IPS-18a (cell line): ENCODE data around the gene MGMT.

Experiments
- H3K27ac ChIP-seq: one replicate; pipeline ENCODE4 v1.5.1; 2013; ENCODE audit warnings: low read length
- H3K27me3 ChIP-seq: one replicate; pipeline ENCODE4 v1.6.1; 2013; ENCODE audit warnings: mild to moderate bottlenecking, low read length; ENCODE audit not compliant: control insufficient read depth, insufficient read depth
- H3K36me3 ChIP-seq: one replicate; pipeline ENCODE4 v1.6.1; 2013; ENCODE audit warnings: low read depth, low read length; ENCODE audit not compliant: control insufficient read depth
- H3K4me1 ChIP-seq: one replicate; pipeline ENCODE4 v1.6.1; 2013; ENCODE audit warnings: low read depth, low read length; ENCODE audit not compliant: control insufficient read depth
- H3K4me3 ChIP-seq: one replicate; pipeline ENCODE4 v1.5.1; 2013; ENCODE audit warnings: low read length
- H3K9ac ChIP-seq: one replicate; pipeline ENCODE4 v1.6.1; 2013; ENCODE audit warnings: mild to moderate bottlenecking, low read length, moderate library complexity
- H3K9me3 ChIP-seq: one replicate; pipeline ENCODE4 v1.6.1; 2013; ENCODE audit warnings: low read depth, low read length; ENCODE audit not compliant: control insufficient read depth

MGMT gene

DNA sequence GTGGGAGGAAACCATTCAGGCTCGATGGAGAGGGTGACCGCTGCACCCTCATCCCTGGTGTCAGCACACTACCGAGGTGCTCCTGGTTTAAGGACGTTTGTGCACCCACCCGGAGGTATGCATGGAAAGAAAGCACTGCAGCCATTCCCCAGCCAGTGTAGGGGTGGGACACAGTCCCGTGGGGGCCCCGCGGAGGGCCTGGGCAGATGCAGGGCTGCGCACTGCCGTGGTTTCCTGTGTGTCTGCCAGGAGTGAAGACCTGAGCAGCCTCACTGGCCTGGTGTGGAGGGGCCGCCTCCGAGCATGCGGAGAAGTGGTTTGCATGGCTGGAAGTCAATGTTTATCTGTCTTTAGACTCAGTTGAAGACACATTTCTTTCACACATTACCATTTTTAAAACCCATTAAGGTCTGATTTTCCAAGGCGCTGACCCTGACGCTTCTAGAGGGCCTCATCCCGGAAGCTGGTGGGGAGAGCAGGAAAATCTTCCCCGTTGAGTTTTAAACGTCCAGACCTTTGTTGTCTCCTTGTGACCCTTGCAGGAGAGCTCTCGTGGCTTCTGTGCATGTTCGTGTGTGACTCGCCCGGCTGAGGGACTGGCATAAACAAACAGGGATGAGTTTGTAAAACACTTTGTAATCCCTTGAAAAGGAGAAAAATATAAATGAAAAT lies 188.1 kb downstream of the MGMT start:
- H3K9ac ChIP-seq = no peak overlapping the region
- H3K27me3 ChIP-seq = no peaks in the 10 kb centered on the region

DNA sequence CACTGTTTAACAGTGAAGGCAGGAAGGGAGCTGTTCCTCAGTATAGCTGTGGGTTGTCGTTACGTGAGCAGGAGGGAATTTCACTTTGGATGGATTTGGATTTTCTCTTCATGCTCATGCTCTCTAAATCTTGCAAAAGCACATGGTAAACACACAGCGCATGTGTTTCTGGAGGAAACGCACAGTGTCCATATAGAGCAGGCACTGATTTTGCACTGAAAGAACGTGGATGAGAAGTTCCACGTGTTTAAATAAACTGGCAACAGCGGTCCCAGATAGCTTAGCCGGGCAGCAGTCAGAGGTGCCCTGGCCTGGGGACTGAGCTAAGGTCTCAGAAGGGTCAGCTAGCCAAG lies 188.6 kb downstream of the MGMT start:
- H3K4me3 ChIP-seq = no peak overlapping the region
- H3K27me3 ChIP-seq = no peaks in the 10 kb centered on the region
- no peak overlapping the region for H3K9ac ChIP-seq
- H3K4me1 ChIP-seq = peaks cover 6% of the 10 kb centered on the region
- no peaks in the 10 kb centered on the region for H3K9me3 ChIP-seq
- no peak overlapping the region for H3K27ac ChIP-seq
- H3K36me3 ChIP-seq = no peaks in the 10 kb centered on the region

More for the DNA sequence above, 188.1 kb downstream of the MGMT start:
- Histone ChIP-seq H3K4me3 (no peak overlapping the region), H3K36me3 (no peaks in the 10 kb centered on the region), H3K9me3 (no peaks in the 10 kb centered on the region), H3K27ac (no peak overlapping the region), H3K4me1 (peaks cover under 1% of the 10 kb centered on the region)

DNA sequence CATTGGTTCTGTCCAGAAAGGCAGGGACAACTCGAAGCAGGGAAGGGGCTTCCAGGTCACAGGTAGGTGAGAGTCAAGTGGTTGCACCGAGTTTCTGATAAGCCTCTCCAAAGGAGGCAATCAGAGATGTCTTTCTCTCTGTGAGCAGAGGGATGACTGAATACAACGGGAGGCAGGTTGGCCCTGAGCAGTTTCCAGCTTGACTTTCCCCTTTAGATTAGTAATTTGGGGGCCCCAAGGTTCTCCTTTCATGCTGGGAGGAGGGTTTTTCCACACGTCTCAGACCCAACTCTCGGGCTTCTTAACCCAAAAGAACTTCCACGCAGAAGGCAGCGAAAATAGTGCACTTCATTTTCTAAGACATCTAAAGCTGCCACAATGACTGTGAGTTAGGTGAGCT lies 189.6 kb downstream of the MGMT start:
- H3K9ac ChIP-seq = no peak overlapping the region
- no peak overlapping the region for H3K27ac ChIP-seq
- H3K4me1 ChIP-seq = peaks cover 9% of the 10 kb centered on the region
- H3K27me3 ChIP-seq = no peaks in the 10 kb centered on the region
- H3K9me3 ChIP-seq = no peaks in the 10 kb centered on the region
- no peak overlapping the region for H3K4me3 ChIP-seq
- no peaks in the 10 kb centered on the region for H3K36me3 ChIP-seq

DNA sequence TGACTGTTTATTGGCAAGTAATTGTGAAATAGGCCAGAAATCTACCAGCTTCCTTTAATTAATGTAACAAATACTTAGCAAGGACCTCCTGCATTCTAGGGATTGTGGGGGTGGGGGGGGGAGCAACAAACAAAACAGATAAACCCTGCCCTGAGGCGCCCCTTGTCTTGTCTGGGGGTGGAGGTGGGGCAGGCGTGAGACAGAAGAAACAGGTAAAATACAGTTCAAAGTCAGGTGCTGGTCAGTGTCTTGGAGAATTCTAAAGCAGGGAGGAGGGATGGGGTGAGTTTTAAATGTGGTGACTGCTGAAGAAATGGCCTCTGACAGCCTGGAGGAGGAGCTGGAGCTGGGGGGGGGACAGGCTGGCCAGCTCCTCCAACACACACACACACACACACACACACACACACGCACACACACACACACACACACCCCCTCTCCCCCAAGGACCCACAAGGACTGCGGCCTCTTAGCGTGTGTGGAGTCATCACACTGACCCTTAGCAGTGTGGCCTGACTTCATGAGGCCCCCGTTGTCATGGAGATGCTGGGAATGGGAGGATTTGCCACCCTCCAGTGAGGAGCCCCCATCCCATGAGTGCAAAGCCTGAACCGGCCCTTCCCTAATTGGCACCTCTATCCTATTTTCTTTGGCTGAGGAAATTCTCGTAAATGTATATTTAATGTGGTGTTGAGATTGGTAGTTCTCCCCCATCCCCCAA lies 190.4 kb downstream of the MGMT start:
- Histone ChIP-seq H3K36me3 (no peaks in the 10 kb centered on the region), H3K9me3 (no peaks in the 10 kb centered on the region), H3K4me3 (no peak overlapping the region), H3K27ac (no peak overlapping the region), H3K9ac (no peak overlapping the region), H3K27me3 (no peaks in the 10 kb centered on the region), H3K4me1 (peaks cover 9% of the 10 kb centered on the region)

DNA sequence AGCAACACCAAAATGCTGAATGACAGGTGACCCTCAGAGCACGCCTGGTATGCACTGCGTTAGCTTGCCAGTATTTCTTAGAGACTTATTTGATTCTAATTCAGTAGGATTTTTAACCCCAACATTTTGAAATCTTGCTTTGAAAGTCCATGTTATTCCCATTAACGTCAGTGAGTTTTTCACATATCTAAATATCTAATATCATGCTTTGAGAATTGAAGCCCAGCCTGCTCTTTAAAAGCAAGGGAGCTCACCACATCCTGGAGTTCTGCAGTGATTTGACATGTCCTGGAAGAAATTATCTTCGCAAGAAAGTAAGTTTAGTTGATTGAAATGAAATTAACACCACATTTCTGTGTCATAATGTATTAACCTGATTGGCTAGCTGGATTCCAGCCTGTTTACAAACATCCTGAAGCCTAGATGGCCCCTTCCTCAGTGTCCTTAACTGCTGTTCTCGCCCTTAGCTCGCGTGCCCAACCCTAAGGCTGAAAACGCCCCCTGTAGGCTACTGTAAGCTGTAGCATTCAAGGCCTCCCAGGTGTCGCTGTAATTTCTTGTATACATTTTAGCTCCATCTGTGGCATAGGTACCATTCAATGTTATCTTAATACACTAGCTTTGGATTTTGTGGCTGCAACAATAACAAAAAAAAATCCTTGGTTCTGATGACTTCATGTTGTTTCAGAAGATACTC lies 191.5 kb downstream of the MGMT start:
- H3K4me1 ChIP-seq = peaks cover 9% of the 10 kb centered on the region
- no peak overlapping the region for H3K4me3 ChIP-seq
- H3K9ac ChIP-seq = no peak overlapping the region
- no peaks in the 10 kb centered on the region for H3K36me3 ChIP-seq
- no peaks in the 10 kb centered on the region for H3K9me3 ChIP-seq
- H3K27ac ChIP-seq = no peak overlapping the region
- no peaks in the 10 kb centered on the region for H3K27me3 ChIP-seq

DNA sequence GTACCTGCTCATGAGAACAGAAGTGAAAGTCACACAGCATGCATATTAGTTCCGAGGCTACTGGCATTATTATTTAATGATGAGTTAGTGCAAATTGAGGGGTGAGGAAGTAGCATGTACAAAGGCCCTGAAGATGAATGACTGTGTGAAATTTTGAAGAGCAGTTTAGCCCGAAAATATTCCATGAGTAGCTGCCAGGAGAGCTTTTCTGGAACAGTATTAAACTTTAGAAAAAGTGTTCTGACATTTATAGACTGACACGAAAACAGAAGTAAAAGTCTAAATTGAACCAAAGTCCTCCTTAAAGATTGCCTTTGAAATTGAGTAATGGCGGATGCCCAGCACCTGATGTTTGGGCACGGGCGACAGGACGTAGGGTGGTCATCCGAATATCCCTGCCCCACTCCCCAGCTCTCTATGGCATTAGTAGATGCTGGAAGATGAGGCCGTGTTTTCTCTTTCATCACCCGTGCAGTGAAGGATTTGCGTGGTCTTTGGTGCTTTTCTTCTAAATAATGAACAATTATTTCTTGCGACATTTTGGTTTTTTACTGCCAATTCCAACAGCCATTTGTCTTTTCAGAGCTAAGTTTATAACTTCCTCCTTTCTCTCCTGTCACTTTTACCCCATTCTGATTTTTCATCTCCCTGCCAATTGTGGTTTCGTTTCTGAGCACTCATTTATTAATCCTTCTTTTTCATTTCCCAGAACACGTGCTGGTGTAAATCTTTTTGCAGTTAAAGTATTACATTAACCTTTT lies 192.6 kb downstream of the MGMT start:
- Histone ChIP-seq H3K4me1 (peaks cover 9% of the 10 kb centered on the region), H3K36me3 (no peaks in the 10 kb centered on the region), H3K9ac (no peak overlapping the region), H3K27me3 (no peaks in the 10 kb centered on the region), H3K4me3 (no peak overlapping the region), H3K27ac (no peak overlapping the region), H3K9me3 (no peaks in the 10 kb centered on the region)

DNA sequence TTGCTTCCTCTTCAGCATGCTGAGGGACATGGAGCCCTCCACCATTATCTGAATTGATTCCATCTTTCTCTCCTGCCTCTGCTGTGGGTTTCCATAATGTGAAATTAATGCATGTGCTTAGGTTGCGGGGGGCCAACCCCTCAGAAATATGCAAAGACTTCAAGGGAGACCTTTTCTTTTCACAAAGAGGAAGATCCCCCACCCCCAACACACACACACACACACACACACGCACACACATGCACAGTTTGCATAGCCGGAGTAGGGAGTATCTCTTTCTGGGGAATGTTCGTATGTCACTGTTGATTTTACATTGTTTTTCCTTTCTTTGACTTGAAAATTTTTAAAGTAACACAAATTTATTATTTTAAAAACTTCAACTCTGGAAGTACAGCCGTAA lies 193.5 kb downstream of the MGMT start:
- H3K27ac ChIP-seq = no peak overlapping the region
- H3K36me3 ChIP-seq = no peaks in the 10 kb centered on the region
- H3K4me1 ChIP-seq = peaks cover 9% of the 10 kb centered on the region
- H3K9me3 ChIP-seq = no peaks in the 10 kb centered on the region
- no peaks in the 10 kb centered on the region for H3K27me3 ChIP-seq
- H3K4me3 ChIP-seq = no peak overlapping the region
- H3K9ac ChIP-seq = no peak overlapping the region

DNA sequence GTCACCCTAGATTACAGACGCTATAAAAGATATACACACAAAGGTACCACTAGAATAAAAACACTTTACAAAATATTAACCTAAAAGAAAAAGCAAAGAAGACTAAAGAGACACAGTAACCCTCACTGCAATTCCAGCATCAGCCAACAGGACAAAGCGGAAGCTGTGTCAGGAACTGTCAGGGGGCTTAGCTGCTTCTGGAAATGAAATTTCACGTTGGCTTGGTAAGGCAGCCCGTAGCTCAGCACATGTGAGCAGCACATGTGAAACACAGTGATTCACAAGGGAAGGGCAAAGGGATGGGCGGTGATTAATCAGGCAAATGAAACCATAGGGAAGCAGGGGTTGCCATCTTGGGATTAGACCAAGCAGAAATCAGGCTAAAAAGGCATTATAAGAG lies 195.4 kb downstream of the MGMT start:
- no peaks in the 10 kb centered on the region for H3K36me3 ChIP-seq
- H3K4me1 ChIP-seq = peaks cover 9% of the 10 kb centered on the region
- H3K9ac ChIP-seq = no peak overlapping the region
- no peak overlapping the region for H3K4me3 ChIP-seq
- no peaks in the 10 kb centered on the region for H3K9me3 ChIP-seq
- H3K27me3 ChIP-seq = no peaks in the 10 kb centered on the region
- no peak overlapping the region for H3K27ac ChIP-seq

DNA sequence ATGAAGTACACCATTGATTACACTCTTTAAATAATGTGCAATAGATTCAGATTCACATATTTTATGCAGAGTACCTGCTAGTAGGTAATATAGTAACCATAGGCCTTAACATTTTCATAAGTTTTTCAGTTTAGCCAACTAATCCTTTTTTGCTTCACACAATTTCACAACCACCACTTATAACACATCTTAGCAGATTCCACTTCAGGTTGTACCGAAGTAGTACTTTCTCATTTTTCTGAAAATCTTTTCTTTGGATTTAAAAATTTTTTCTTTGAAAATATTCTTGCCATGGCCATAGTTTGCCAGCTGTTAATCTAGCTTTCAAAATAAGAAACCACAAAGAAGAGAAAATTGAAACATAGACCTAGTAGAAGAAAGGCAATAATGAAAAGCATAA lies 203.1 kb downstream of the MGMT start:
- no peaks in the 10 kb centered on the region for H3K27me3 ChIP-seq
- H3K4me1 ChIP-seq = no peaks in the 10 kb centered on the region
- no peaks in the 10 kb centered on the region for H3K36me3 ChIP-seq
- H3K9me3 ChIP-seq = peaks cover 18% of the 10 kb centered on the region
- H3K4me3 ChIP-seq = no peak overlapping the region
- no peak overlapping the region for H3K27ac ChIP-seq
- no peak overlapping the region for H3K9ac ChIP-seq

DNA sequence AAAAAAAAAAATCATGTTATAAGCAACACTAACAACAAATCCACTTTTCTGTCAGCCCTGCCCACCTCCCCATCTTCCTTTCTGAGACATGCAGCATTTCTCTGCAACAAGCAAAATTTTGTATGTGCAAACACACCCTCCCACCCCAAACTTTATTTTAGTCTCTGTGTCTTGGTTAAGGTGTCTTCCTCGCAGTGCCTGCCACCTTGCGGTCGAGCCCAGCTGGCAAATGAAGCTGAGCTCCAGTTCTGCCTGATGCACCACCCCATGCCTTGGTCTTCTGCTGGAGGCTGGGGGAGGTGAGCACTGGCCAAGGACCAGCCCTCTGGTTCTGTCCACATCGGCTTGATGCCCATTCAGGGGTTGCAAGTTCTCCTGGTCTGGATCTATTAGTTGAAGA lies 206.3 kb downstream of the MGMT start:
- no peaks in the 10 kb centered on the region for H3K4me1 ChIP-seq
- H3K36me3 ChIP-seq = no peaks in the 10 kb centered on the region
- H3K27ac ChIP-seq = no peak overlapping the region
- peaks cover 18% of the 10 kb centered on the region for H3K9me3 ChIP-seq
- no peaks in the 10 kb centered on the region for H3K27me3 ChIP-seq
- no peak overlapping the region for H3K4me3 ChIP-seq
- H3K9ac ChIP-seq = no peak overlapping the region

DNA sequence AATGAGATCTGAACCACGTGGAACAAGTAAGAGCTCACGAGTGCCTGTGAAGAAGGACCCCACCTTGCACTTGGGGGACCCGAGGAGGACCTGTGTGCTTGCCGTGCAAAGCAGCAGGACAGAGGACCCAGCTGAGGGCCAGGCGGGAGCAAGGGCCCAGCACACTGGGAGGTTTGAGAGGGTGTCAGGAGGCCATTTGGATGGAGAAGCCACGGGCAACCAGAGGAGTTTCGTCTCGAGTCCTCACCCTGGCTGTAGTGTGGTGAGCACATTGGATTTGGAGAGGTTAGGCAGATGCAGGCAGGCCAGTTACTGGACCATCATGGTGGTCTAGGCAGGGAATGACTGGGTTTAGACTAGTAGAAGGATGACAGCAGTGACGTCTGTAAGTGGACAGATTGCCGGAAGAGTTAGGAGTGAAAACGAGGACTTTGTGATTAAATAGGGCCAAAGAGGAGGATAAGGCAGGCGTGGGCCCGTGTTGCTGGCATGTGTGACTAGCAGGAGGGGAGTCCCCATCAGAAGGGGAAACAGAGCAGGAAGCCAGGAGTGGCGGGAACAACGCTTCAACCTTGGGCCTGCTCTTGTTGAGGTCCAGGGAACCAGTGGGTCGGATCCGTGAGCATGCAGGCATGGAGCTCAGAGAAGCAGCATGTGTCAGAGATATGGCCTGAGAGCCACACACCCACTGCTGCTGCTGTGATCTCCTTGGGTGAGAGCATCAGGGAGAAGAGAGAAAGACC lies 208.2 kb downstream of the MGMT start:
- no peak overlapping the region for H3K27ac ChIP-seq
- no peaks in the 10 kb centered on the region for H3K27me3 ChIP-seq
- no peak overlapping the region for H3K9ac ChIP-seq
- H3K4me1 ChIP-seq = no peaks in the 10 kb centered on the region
- no peak overlapping the region for H3K4me3 ChIP-seq
- peaks cover 10% of the 10 kb centered on the region for H3K9me3 ChIP-seq
- no peaks in the 10 kb centered on the region for H3K36me3 ChIP-seq
